Heart right ventricle (tissue), 16 donors: Measurements from ENCODE around the gene CCSER1. TPM values are rescaled to one million over a fixed set of nuclear protein-coding genes. Genes with fewer than 3 reads are reported as not detected.

ENCODE experiments used
- ATAC-seq, 8 donors: fragments of 200-7000 bp; cut with Tn5 transposase; one replicate each; pipeline ENCODE4 v1.9.1; 2020; ENCODE audit warnings: mild to moderate bottlenecking in 8 of 8, moderate library complexity in 8 of 8, moderate number of reproducible peaks in 1 of 8
- DNase-seq, 2 donors: peaks; one replicate each; pipeline ENCODE4 v3.0.0-alpha.2; 2020
- H3K27ac ChIP-seq, 10 donors: fragments of 200-600 bp; sonication (generic) in 2 of 10; one replicate each; pipeline versions ENCODE4 v1.5.0 to v1.8.0; 2020 to 2022; ENCODE audit warnings: mild to moderate bottlenecking in 3 of 10
- H3K27me3 ChIP-seq, 7 donors: fragments of 200-600 bp; one replicate each; pipeline ENCODE4 v1.8.0; 2021 to 2022; ENCODE audit warnings: mild to moderate bottlenecking in 2 of 7
- H3K36me3 ChIP-seq, 9 donors: fragments of 200-600 bp; sonication (generic) in 1 of 9; one replicate each; pipeline versions ENCODE4 v1.5.0 to v1.8.0; 2020 to 2022; ENCODE audit warnings: mild to moderate bottlenecking in 2 of 9
- H3K4me1 ChIP-seq, 9 donors: fragments of 200-600 bp; sonication (generic) in 1 of 9; one replicate each; pipeline versions ENCODE4 v1.5.0 to v1.8.0; 2020 to 2022; ENCODE audit warnings: mild to moderate bottlenecking in 4 of 9
- H3K4me3 ChIP-seq, 10 donors: fragments of 200-600 bp; sonication (generic) in 2 of 10; one replicate each; pipeline versions ENCODE4 v1.5.0 to v1.8.0; 2020 to 2022; ENCODE audit warnings: mild to moderate bottlenecking in 7 of 10, moderate library complexity in 2 of 10
- H3K9me3 ChIP-seq, 11 donors: fragments of 200-600 bp in 10 of 11; sonication (generic) in 2 of 11; one replicate each; pipeline versions ENCODE4 v1.5.0 to v1.8.0; 2013 to 2022; ENCODE audit warnings: mild to moderate bottlenecking in 2 of 11, control low read depth in 1 of 11, moderate library complexity in 1 of 11
- WGBS, 2 donors: extraction: QIAGEN DNeasy Blood & Tissue Kit; methylation state at CpG; one replicate each; pipeline ENCODE4 v1.1.7; 2013; ENCODE audit warnings: inconsistent platforms in 1 of 2; 5-methylcytosine and 5-hydroxymethylcytosine counted together
- intact Hi-C, 10 donors: fragments of 100-400 bp; cut with DNase I; formaldehyde crosslinking; loops; one replicate each; pipeline versions ENCODE4 v1.11.1 to v1.14.2; 2022
- polyA plus RNA-seq, 2 donors: library from polyadenylated mRNA; stranded (reverse); fragments of 200-250 nt; gene quantifications; one replicate each; pipeline ENCODE4 v1.2.3, GENCODE V29; 2013
- total RNA-seq, 10 donors: library from RNA; stranded (reverse); fragmentation: NEBNext Ultra II Directional in 3 of 10; extraction: Animal tissue kit (Norgen Biotek cat#: 25700) in 3 of 10; gene quantifications; one replicate each; pipeline versions ENCODE4 v1.2.1 to v1.2.4, GENCODE V29; 2021 to 2023
- TF ChIP-seq, protein P1 (sequence below), 9 donors: fragments of 200-600 bp; sonication (generic) in 2 of 9; IDR thresholded peaks; one replicate each; pipeline versions ENCODE4 v1.5.0 to v1.8.0; 2021 to 2022; ENCODE audit warnings: antibody characterized with exemption in 9 of 9, mild to moderate bottlenecking in 5 of 9, moderate library complexity in 1 of 9
- donor health status: Arrhythmogenic right ventricular cardiomyopathy.
- donor health status: ischemic (EF 13 %, LVEDD 7.1; RV severe dilation, severe dysfunction).
- donor health status: healthy with polysubstance abuse.
- donor health status: DM: no; HTN: yes; CAD: no.
- donor health status: DM: no; HTN: no; CAD: no.
- donor health status: ischemic (EF 25% LVEDD 6.9; RV normal size, moderate dysfunction).
- donor health status: ischemic (EF 25% LVEDD 5.7; RV mildly dilated, moderate dysfunction).
- donor health status: healthy.
- donor health status: DM: yes; HTN: yes; CAD: no.
- donor health status: Ischemic cardiomyopathy.
- donor health status: ischemic (EF 35%, LVEDD 5.7; RV mildly dilated, moderate dysfunction).
- donor health status: nonischemic (EF 11% LVEDD 7.7; RV severe dilation, severe dysfunction).
- donor health status: DM: yes; HTN: yes; CAD: no.
- donor health status: PGD.
- donor health status: ischemic (EF 29% LVEDD 5.4; RV normal size, mild dysfunction).
- donor health status: nonischemic (EF 23%, LVEDD 6.1; RV moderate dilation, normal function).

The CCSER1 gene
- total and polyA plus RNA-seq, 12 donors: 1.5 to 16.4 (median 12.0) TPM

DNA sequence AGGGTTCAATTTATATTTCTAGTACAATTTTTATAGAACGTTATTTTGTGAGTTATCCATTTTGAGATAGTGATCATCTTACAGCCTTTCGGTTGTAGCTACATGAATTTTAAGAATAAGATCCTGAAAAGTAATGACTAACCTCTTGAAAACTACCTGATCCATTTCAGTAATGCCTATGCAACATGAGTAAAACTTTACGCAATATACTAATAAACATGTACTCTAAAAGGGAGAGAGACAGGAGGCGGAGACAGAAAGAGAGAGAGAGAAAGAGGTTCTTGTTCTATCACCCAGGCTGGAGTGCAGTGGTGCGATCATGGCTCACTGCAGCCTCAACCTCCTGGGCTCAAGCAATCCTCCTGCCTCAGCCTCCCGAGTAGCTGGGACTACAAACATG is 816.1 kb downstream of the CCSER1 start:
- DNase-seq: no peak
- 89 to 93% methylated on average over 6 of the region's 6 CpGs for WGBS, 2 donors
- H3K4me1 ChIP-seq: no peaks in the 10 kb centered on the region
- no peak overlapping the region for H3K27ac ChIP-seq
- no peaks in the 10 kb centered on the region for H3K9me3 ChIP-seq
- ATAC-seq: no peak
- no peaks in the 10 kb centered on the region for H3K27me3 ChIP-seq
- no peaks in the 10 kb centered on the region for H3K36me3 ChIP-seq
- H3K4me3 ChIP-seq: no peak overlapping the region
- TF ChIP-seq, protein P1, sequence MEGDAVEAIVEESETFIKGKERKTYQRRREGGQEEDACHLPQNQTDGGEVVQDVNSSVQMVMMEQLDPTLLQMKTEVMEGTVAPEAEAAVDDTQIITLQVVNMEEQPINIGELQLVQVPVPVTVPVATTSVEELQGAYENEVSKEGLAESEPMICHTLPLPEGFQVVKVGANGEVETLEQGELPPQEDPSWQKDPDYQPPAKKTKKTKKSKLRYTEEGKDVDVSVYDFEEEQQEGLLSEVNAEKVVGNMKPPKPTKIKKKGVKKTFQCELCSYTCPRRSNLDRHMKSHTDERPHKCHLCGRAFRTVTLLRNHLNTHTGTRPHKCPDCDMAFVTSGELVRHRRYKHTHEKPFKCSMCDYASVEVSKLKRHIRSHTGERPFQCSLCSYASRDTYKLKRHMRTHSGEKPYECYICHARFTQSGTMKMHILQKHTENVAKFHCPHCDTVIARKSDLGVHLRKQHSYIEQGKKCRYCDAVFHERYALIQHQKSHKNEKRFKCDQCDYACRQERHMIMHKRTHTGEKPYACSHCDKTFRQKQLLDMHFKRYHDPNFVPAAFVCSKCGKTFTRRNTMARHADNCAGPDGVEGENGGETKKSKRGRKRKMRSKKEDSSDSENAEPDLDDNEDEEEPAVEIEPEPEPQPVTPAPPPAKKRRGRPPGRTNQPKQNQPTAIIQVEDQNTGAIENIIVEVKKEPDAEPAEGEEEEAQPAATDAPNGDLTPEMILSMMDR (IDR thresholded peaks at IDR 0.05): no peak
- intact Hi-C loops: no loop called here

DNA sequence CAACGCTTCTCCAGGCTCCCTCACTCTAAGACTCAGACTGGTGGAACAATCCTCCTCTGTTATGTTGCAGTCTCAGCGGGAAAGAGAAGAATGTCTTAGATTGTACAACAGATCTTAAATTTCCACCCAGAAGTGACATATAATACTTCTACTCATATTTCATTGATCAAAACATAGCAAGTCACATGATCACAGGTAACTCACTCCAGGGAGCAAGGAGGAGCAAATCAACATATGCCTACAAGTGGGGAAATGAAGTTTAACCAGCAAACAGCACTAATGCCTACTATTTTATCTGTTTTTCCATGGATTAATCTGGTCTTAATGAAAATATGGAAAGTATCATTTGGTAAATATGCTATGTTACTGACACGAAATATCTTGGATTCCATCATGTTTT is 819.8 kb downstream of the CCSER1 start:
- Histone ChIP-seq H3K27ac (no peak overlapping the region), H3K27me3 (no peaks in the 10 kb centered on the region), H3K36me3 (no peaks in the 10 kb centered on the region), H3K4me3 (no peak overlapping the region), H3K9me3 (no peaks in the 10 kb centered on the region), H3K4me1 (no peaks in the 10 kb centered on the region)
- 82 to 83% methylated on average over 3 of the region's 3 CpGs for WGBS, 2 donors
- intact Hi-C loops: no loop called here
- no peak for ATAC-seq
- no peak for DNase-seq
- TF ChIP-seq, protein P1 (IDR thresholded peaks at IDR 0.05): no peak

GRCh38 chr4:90950385-90950841 is 823.2 kb downstream of the CCSER1 start:
- WGBS, 2 donors: 38 to 41% methylated on average over 7 of the region's 7 CpGs

DNA sequence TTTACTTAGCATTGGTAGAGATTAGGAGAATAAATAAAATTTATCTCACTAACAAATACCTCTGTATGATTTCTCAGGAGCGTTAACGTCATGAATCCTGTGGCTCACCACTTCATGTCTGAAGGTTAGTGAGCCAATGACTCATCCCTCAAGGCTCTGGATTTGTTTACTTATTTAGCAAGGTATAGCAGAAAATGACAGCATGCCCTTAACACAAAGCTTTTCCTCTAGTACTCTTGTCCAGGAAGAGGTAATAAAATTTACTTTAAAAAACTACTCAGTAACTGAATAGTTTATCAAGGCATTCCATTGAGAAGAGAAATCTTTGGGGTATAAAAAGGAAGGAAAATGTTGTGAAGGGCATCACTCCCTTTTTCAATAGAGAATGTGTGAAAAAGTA is 823.8 kb downstream of the CCSER1 start:
- DNase-seq: no peak
- Histone ChIP-seq H3K27ac (no peak overlapping the region), H3K4me1 (no peaks in the 10 kb centered on the region), H3K27me3 (no peaks in the 10 kb centered on the region), H3K9me3 (no peaks in the 10 kb centered on the region), H3K36me3 (no peaks in the 10 kb centered on the region), H3K4me3 (no peak overlapping the region)
- TF ChIP-seq, protein P1 (IDR thresholded peaks at IDR 0.05): no peak
- intact Hi-C loops: no loop called here
- no peak for ATAC-seq
- WGBS, 2 donors: 35 to 47% methylated on average over 2 of the region's 2 CpGs

More at GRCh38 chr4:90950385-90950841, 823.2 kb downstream of the CCSER1 start:
- ATAC-seq (no peak), DNase-seq (no peak)
- Histone ChIP-seq H3K36me3 (no peaks in the 10 kb centered on the region), H3K4me3 (no peak overlapping the region), H3K27me3 (no peaks in the 10 kb centered on the region), H3K4me1 (no peaks in the 10 kb centered on the region), H3K9me3 (no peaks in the 10 kb centered on the region), H3K27ac (no peak overlapping the region)
- TF ChIP-seq, protein P1 (IDR thresholded peaks at IDR 0.05): no peak
- intact Hi-C loops: no loop called here
